Stimulated activated CD4-positive, alpha-beta T cell treated with anti-CD3 and anti-CD28 coated beads, TNF-alpha, amount 100 ng/mL, for 4 hours (primary cell): ENCODE measurements around the gene PBX1.

Source experiments
- DNase-seq, 3 experiments: peaks; one replicate each; pipeline ENCODE4 v3.0.0-alpha.2; 2020; ENCODE audit warnings: low read depth in 3 of 3

Gene PBX1

DNA sequence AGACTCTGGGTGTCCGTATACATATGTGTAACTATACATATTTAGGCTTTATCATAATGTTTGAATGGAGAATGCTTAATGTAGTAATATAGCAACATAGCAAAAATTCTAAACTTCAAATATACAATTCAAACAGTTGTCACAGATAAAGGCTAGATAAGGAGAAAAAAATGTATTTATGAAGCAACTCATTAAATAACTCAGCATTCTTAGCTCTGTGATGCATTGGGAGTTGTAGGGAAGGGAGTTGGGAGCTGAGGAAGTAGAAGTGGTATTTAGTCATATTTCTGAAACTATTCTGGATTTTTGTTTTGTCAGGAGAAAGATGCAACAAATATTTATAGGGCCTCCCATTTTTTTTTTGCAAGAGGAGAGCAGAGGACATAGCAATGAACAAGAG lies 197.8 kb downstream of the PBX1 start:
- DNase-seq = no peak

GRCh38 chr1:164757625-164758024 lies 198.6 kb downstream of the PBX1 start:
- DNase-seq = no peak

DNA sequence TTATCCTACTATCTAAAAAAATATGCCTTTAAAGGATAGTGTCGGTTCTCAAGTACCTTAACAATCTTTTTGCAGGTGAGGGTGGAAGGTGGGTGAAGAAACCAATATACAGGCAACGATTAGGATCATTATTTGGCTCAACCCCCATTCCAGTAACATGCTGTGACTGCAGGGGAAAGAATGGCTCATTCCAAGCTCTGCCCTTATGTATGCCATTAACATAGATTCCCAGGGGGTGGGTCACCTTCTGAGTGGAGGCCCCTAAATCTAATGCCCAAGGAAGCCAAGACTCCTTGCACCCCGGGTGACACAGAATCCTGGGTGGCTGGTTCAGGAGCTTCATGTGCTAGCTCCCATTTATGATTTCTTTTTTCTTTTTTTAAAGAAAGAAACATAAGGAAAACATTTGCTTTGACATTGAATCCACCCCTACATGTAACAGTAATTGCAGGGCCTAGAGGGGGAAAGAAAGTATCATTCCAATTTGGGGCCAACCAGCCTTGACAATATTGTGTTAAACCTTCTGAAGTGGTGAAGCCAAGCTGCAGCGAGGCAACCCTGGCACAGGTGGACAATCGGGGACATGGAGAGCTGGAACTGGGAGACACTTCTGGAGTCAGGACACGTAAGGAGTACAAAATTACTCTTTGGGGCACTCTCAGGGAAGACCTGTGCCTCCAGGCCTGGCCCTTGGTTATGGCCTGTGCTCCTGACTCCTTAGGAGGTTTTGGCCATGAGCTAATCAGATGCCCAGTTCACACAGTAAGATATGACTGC lies 200.3 kb downstream of the PBX1 start:
- DNase-seq = no peak

GRCh38 chr1:164759979-164760469 lies 201.0 kb downstream of the PBX1 start:
- DNase-seq = no peak

- no peak for DNase-seq
Observed at GRCh38 chr1:164760569-164760968, 201.6 kb downstream of the PBX1 start.

- no peak for DNase-seq
Observed at GRCh38 chr1:164761009-164761408, 202.0 kb downstream of the PBX1 start.

DNA sequence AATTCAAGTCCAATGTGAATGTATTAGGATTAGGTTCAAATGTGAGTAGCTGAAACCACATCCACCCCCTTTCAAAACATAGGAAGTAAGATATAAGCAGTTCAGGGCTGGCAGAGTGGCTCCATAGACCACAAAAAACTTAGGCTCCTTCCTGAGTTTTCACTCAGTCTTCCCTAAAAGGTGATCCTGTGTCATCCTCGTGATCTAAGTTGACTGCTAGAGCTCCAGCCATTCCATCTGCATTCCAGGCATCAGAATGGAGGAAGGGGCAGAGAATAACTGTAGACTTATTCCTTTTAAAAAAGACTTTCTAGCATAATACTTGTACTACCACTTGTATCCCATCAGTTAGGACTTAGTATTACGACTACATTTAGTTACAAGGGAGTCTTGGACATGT lies 204.1 kb downstream of the PBX1 start:
- DNase-seq = no peak

GRCh38 chr1:164764333-164764732 lies 205.3 kb downstream of the PBX1 start:
- no peak for DNase-seq

- DNase-seq = no peak
Observed at GRCh38 chr1:164765557-164765956, 206.6 kb downstream of the PBX1 start.

DNA sequence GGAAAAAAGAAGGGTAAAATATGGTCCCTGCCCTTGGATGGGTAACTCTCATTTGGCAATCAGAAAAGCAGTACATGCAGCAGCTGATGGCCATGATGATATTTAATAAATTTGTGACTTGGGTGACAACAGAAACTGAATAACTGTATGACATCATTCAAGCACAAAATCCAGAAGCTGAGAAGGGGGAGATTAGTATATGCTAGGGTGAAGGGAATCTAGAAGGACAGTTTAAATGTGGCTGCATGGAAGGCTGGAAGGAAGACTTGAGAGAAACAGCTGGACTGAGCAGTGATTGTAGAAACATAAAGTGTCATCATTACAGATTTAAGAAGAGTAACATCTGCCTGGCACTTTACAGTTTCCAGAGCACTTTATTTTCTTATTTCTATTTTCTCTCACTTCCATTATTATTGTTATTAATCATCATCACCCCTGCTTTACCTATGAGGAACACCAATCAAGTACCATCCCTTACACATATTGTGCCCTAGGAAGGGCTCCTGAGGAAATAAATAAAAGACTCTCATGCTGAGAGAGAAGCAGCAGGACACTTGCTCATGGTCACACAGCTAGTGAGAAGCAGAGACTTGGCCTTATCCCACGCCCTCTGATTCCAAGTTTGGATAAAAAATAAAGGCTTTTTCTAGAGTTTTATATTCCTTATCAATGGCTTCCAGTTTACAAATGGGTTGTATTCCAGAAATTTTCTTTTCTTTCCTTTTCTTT lies 207.2 kb downstream of the PBX1 start:
- no peak for DNase-seq

DNA sequence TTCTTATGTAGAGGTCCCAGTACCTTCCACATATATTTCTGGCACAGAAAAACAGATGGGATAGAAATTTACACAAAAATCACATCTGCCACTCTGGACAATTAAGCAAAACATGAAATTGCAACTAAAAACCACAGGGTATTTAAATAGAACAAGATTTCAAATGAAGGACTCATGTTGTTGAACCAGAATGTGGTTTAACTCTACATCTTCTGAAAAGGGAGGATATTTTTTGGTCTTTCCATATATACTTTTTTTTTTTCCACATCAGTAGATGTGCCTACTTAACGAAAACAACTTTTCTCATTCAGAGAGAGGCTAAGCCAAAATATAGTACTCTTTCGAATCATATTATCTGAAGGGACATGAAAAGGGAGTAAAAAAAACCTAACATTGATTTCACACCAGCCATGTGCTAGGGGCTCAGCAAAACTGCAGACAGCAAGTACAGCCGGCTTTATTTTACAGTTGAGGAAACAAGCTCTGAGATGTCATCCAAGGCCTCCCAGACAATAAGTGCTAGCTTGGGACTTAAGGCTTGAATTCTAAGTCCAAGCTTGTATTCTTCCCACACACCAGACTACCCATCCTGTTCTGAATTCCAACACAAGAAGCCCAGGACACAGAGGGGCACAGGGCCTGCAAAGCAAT lies 208.9 kb downstream of the PBX1 start:
- no peak for DNase-seq

DNA sequence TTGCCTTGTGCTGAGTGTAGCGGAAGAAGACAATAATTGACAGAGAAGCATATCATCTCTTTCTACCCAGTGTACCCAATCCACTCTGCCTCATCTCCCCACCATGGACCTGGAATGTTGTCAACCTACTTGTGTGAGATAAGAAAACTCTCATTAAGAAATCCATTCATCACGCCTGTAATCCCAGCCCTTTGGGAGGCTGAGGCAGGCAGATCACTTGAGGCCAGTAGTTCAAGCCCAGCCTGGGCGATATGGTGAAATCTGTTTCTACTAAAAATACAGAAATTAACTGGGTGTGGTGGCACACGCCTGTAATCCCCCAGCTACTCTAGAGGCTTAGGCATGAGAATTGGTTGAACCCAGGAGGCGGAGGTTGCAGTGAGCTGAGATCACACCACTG lies 209.6 kb downstream of the PBX1 start:
- DNase-seq = no peak

GRCh38 chr1:164769486-164770130 lies 210.6 kb downstream of the PBX1 start:
- DNase-seq = no peak

DNA sequence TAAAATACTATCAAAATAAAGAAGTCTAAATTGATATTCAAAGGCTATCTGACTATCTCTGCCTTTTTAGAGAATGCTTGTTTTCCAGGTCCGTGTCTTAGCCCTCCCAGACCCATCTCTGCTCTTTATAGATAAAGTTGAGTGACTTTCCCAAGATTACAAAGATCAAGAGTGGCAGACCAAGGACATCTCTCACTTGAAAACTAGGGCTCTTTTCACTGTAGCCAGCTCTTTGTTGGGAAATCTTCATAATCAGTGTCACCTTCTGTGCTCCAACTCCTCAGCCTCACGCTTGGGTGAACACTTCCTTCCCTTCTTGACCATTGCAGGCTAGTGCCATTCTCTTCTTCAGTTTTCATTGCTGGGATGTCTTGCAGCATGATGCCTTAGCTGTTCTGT lies 211.1 kb downstream of the PBX1 start:
- no peak for DNase-seq

- no peak for DNase-seq
Observed at GRCh38 chr1:164771041-164771618, 212.1 kb downstream of the PBX1 start.

GRCh38 chr1:164771619-164772361 lies 212.8 kb downstream of the PBX1 start:
- DNase-seq = no peak

DNA sequence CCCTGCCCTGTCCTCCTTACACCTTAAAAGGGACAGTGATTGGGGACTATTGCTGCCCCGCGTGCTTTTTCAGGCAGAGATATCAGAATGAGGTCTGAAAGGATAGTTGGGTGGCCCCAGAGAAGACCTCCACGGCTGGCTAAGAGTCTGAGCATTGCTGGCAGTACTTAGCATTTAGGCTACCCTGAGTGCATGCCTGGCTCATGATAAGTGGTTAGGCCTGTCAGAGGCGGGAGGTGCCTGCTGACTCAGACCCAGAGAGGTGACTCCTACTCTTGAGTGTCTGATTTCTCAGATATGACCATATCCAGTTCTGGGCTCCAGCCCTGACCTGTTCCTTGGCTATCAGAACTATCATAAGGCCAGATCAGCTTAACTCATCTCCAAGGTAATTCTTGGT lies 213.7 kb downstream of the PBX1 start:
- no peak for DNase-seq

GRCh38 chr1:164773102-164773501 lies 214.1 kb downstream of the PBX1 start:
- DNase-seq = no peak

GRCh38 chr1:164774413-164774812 lies 215.4 kb downstream of the PBX1 start:
- DNase-seq = no peak

GRCh38 chr1:164774819-164775654 lies 216.1 kb downstream of the PBX1 start:
- no peak for DNase-seq
